GM21786 (cell line): ENCODE measurements around the gene SUN1.

ENCODE experiments used
- ATAC-seq: cut with Tn5 transposase; IDR thresholded peaks from one replicate; pipeline ENCODE4 v1.9.1; 2021; ENCODE audit not compliant: unreplicated experiment

Gene SUN1

GRCh38 chr7:876077-876971, 44.0 kb downstream of the SUN1 start, which contains the start of gene GET4:
GET4 (plus strand) TSS chr7:876554; CDS start chr7:876646, 92 bp downstream.
- peak; percentile 65 for ATAC-seq

GRCh38 chr7:876972-877311, 44.7 kb downstream of the SUN1 start:
- ATAC-seq, result peak; percentile 17

GRCh38 chr7:877312-878232, 45.3 kb downstream of the SUN1 start:
- no peak for ATAC-seq

GRCh38 chr7:879093-879492, 46.8 kb downstream of the SUN1 start:
- ATAC-seq, result no peak

- ATAC-seq, result no peak
Measured at GRCh38 chr7:879706-880105, 47.4 kb downstream of the SUN1 start.

GRCh38 chr7:880450-880849, 48.2 kb downstream of the SUN1 start:
- no peak for ATAC-seq

GRCh38 chr7:881441-882234, 49.4 kb downstream of the SUN1 start:
- ATAC-seq, result no peak

GRCh38 chr7:882336-883035, 50.2 kb downstream of the SUN1 start:
- ATAC-seq, result no peak

- no peak for ATAC-seq
Measured at GRCh38 chr7:883055-884021, 51.1 kb downstream of the SUN1 start.

- ATAC-seq, result no peak
Measured at GRCh38 chr7:884191-885003, 52.1 kb downstream of the SUN1 start.

GRCh38 chr7:885261-885892, 53.1 kb downstream of the SUN1 start:
- ATAC-seq, result no peak

- no peak for ATAC-seq
Measured at GRCh38 chr7:885893-886625, 53.8 kb downstream of the SUN1 start.

- ATAC-seq, result no peak
Measured at GRCh38 chr7:886626-887487, 54.6 kb downstream of the SUN1 start.

- ATAC-seq, result no peak
Measured at GRCh38 chr7:887488-887820, 55.2 kb downstream of the SUN1 start.

- no peak for ATAC-seq
Measured at GRCh38 chr7:888081-889024, 56.1 kb downstream of the SUN1 start.
